Measurements from ENCODE around the gene VEZT. TPM values are rescaled to one million over a fixed set of nuclear protein-coding genes. Genes with fewer than 3 reads are reported as not detected.

VEZT gene
- total RNA-seq, 1 experiment from 2014 or later: 149 TPM

GRCh38 chr12:95286713-95287112, 69.1 kb downstream of the VEZT start:
- H3K27me3 Mint-ChIP-seq (ENCODE audit: unreplicated experiment): no peaks in the 10 kb centered on the region
- H3K36me3 Mint-ChIP-seq (ENCODE audit: insufficient read depth, unreplicated experiment): peaks cover 59% of the 10 kb centered on the region
- H3K9me3 Mint-ChIP-seq (ENCODE audit: low read depth, unreplicated experiment): no peaks in the 10 kb centered on the region
- TF ChIP-seq CTCF (IDR thresholded peaks at IDR 0.05; ENCODE audit: unreplicated experiment): no peak
- no peak overlapping the region for H3K27ac Mint-ChIP-seq (ENCODE audit: unreplicated experiment)
- intact Hi-C loops (cut with micrococcal nuclease; ENCODE audit: unreplicated experiment): no loop called here
- H3K4me3 Mint-ChIP-seq (ENCODE audit: low read depth, unreplicated experiment): no peak overlapping the region
- no peak for DNase-seq
- BruUV-seq (replicated peaks): no TSS peak
- CTCF ChIA-PET: interaction anchor here (0.8 kb wide), 1 partner anchor 83 kb away, joined by 3 read pairs; no protein-coding TSS in a partner anchor
- no peaks in the 10 kb centered on the region for H3K4me1 Mint-ChIP-seq (ENCODE audit: low read depth, unreplicated experiment)

GRCh38 chr12:95291501-95291900, 73.9 kb downstream of the VEZT start:
- Mint-ChIP-seq H3K36me3 (ENCODE audit: insufficient read depth, unreplicated experiment) (peaks cover 29% of the 10 kb centered on the region), H3K27ac (ENCODE audit: unreplicated experiment) (no peak overlapping the region), H3K27me3 (ENCODE audit: unreplicated experiment) (no peaks in the 10 kb centered on the region), H3K4me1 (ENCODE audit: low read depth, unreplicated experiment) (no peaks in the 10 kb centered on the region), H3K9me3 (ENCODE audit: low read depth, unreplicated experiment) (no peaks in the 10 kb centered on the region), H3K4me3 (ENCODE audit: low read depth, unreplicated experiment) (no peak overlapping the region)
- no peak for DNase-seq
- CTCF ChIA-PET: interaction anchor here (0.7 kb wide), 1 partner anchor 42 kb away, joined by 3 read pairs; no protein-coding TSS in a partner anchor
- intact Hi-C loops (cut with micrococcal nuclease; ENCODE audit: unreplicated experiment): no loop called here
- TF ChIP-seq CTCF (IDR thresholded peaks at IDR 0.05; ENCODE audit: unreplicated experiment): no peak
- BruUV-seq (replicated peaks): no TSS peak

- peaks cover 2% of the 10 kb centered on the region for H3K4me1 Mint-ChIP-seq (ENCODE audit: low read depth, unreplicated experiment)
- peaks cover 36% of the 10 kb centered on the region for H3K36me3 Mint-ChIP-seq (ENCODE audit: insufficient read depth, unreplicated experiment)
- H3K9me3 Mint-ChIP-seq (ENCODE audit: low read depth, unreplicated experiment): no peaks in the 10 kb centered on the region
- CTCF ChIA-PET: interaction anchor here (0.5 kb wide), 1 partner anchor 227 kb away, joined by 5 read pairs; no protein-coding TSS in a partner anchor
- TF ChIP-seq CTCF (IDR thresholded peaks at IDR 0.05; ENCODE audit: unreplicated experiment): no peak
- intact Hi-C loops (cut with micrococcal nuclease; ENCODE audit: unreplicated experiment): no loop called here
- no peak overlapping the region for H3K27ac Mint-ChIP-seq (ENCODE audit: unreplicated experiment)
- no peak overlapping the region for H3K4me3 Mint-ChIP-seq (ENCODE audit: low read depth, unreplicated experiment)
- no peak for DNase-seq
- BruUV-seq (replicated peaks): no TSS peak
- no peaks in the 10 kb centered on the region for H3K27me3 Mint-ChIP-seq (ENCODE audit: unreplicated experiment)
These were observed 81.3 kb downstream of the VEZT start for GRCh38 chr12:95298916-95299315.

GRCh38 chr12:95300286-95300685, 82.7 kb downstream of the VEZT start:
- Mint-ChIP-seq H3K27me3 (ENCODE audit: unreplicated experiment) (no peaks in the 10 kb centered on the region), H3K36me3 (ENCODE audit: insufficient read depth, unreplicated experiment) (peaks cover 46% of the 10 kb centered on the region), H3K4me1 (ENCODE audit: low read depth, unreplicated experiment) (peaks cover 16% of the 10 kb centered on the region), H3K27ac (ENCODE audit: unreplicated experiment) (no peak overlapping the region), H3K4me3 (ENCODE audit: low read depth, unreplicated experiment) (no peak overlapping the region), H3K9me3 (ENCODE audit: low read depth, unreplicated experiment) (no peaks in the 10 kb centered on the region)
- CTCF ChIA-PET: no interaction called here
- no peak for DNase-seq
- no TSS peak for BruUV-seq (replicated peaks)
- no peak for TF ChIP-seq CTCF (IDR thresholded peaks at IDR 0.05; ENCODE audit: unreplicated experiment)
- intact Hi-C loops (cut with micrococcal nuclease; ENCODE audit: unreplicated experiment): no loop called here

Data from Calu3 (cell line).